ENCODE data around the gene PKDCC.
"Not testable (repeated sequence)": the region's sequence is repeated elsewhere in the genome, so short reads cannot be mapped to it uniquely, and the experiment has no call there.

The PKDCC gene

GRCh38 chr2:42063431-42064171 lies 15.8 kb downstream of the PKDCC start:
- DNase-seq (ENCODE audit: low read depth in 2 of 2), result no peak

GRCh38 chr2:42064417-42064942 lies 16.7 kb downstream of the PKDCC start:
- no peak for DNase-seq (ENCODE audit: low read depth in 2 of 2)

- DNase-seq (ENCODE audit: low read depth in 2 of 2), result not testable (repeated sequence)
Measured at GRCh38 chr2:42065753-42066152, 17.9 kb downstream of the PKDCC start.

GRCh38 chr2:42067001-42067400 lies 19.2 kb downstream of the PKDCC start:
- not testable (repeated sequence) for DNase-seq (ENCODE audit: low read depth in 2 of 2)

GRCh38 chr2:42067521-42067920 lies 19.7 kb downstream of the PKDCC start:
- DNase-seq (ENCODE audit: low read depth in 2 of 2), result no peak

- no peak for DNase-seq (ENCODE audit: low read depth in 2 of 2)
Measured at GRCh38 chr2:42068571-42069178, 20.9 kb downstream of the PKDCC start.

- no peak for DNase-seq (ENCODE audit: low read depth in 2 of 2)
Measured at GRCh38 chr2:42069568-42069967, 21.7 kb downstream of the PKDCC start.

- no peak for DNase-seq (ENCODE audit: low read depth in 2 of 2)
Measured at GRCh38 chr2:42071791-42072190, 24.0 kb downstream of the PKDCC start.

- DNase-seq (ENCODE audit: low read depth in 2 of 2), result no peak
Measured at GRCh38 chr2:42072349-42073118, 24.7 kb downstream of the PKDCC start.

GRCh38 chr2:42073739-42074503 lies 26.1 kb downstream of the PKDCC start:
- DNase-seq (ENCODE audit: low read depth in 2 of 2), result no peak

- no peak for DNase-seq (ENCODE audit: low read depth in 2 of 2)
Measured at GRCh38 chr2:42074661-42075060, 26.8 kb downstream of the PKDCC start.

GRCh38 chr2:42076357-42077225 lies 28.8 kb downstream of the PKDCC start:
- no peak for DNase-seq (ENCODE audit: low read depth in 2 of 2)

GRCh38 chr2:42077343-42077742 lies 29.5 kb downstream of the PKDCC start:
- no peak for DNase-seq (ENCODE audit: low read depth in 2 of 2)

GRCh38 chr2:42079737-42080287 lies 32.0 kb downstream of the PKDCC start:
- DNase-seq (ENCODE audit: low read depth in 2 of 2), result no peak

- not testable (repeated sequence) for DNase-seq (ENCODE audit: low read depth in 2 of 2)
Measured at GRCh38 chr2:42081151-42081550, 33.3 kb downstream of the PKDCC start.

- no peak for DNase-seq (ENCODE audit: low read depth in 2 of 2)
Measured at GRCh38 chr2:42082016-42082415, 34.2 kb downstream of the PKDCC start.

- DNase-seq (ENCODE audit: low read depth in 2 of 2), result no peak
Measured at GRCh38 chr2:42084231-42084671, 36.4 kb downstream of the PKDCC start.

GRCh38 chr2:42085070-42085469 lies 37.2 kb downstream of the PKDCC start:
- not testable (repeated sequence) for DNase-seq (ENCODE audit: low read depth in 2 of 2)

GRCh38 chr2:42085706-42086487 lies 38.1 kb downstream of the PKDCC start:
- DNase-seq (ENCODE audit: low read depth in 2 of 2), result no peak

All from stimulated activated CD8-positive, alpha-beta memory T cell treated with anti-CD3 and anti-CD28 coated beads, Interleukin-15, amount 100 ng/mL, for 48 hours (primary cell).